A172 (cell line): ENCODE data around the gene CLSTN2. TPM values are rescaled to one million over a fixed set of nuclear protein-coding genes. Genes with fewer than 3 reads are reported as not detected.

Source experiments
- DNase-seq: peaks from one replicate; pipeline ENCODE4 v3.0.0-alpha.2; 2015; ENCODE audit warnings: low spot score
- total RNA-seq: library from RNA; depleted of rRNA; stranded (reverse); fragments of >200 nt; shearing (Covaris generic); gene quantifications from 2 replicates; pipeline ENCODE4 v1.2.3, GENCODE V29; 2014

CLSTN2 gene
- total RNA-seq, 1 experiment from 2014 or later: 1.1 TPM

- DNase-seq: no peak
These were observed 118.1 kb downstream of the CLSTN2 start for GRCh38 chr3:140052771-140053702.

- DNase-seq: no peak
These were observed 118.8 kb downstream of the CLSTN2 start for GRCh38 chr3:140053794-140054193.

GRCh38 chr3:140055092-140055791 is 120.3 kb downstream of the CLSTN2 start:
- DNase-seq: no peak

GRCh38 chr3:140056047-140056446 is 121.1 kb downstream of the CLSTN2 start:
- DNase-seq: no peak

GRCh38 chr3:140061211-140061610 is 126.2 kb downstream of the CLSTN2 start:
- no peak for DNase-seq

- DNase-seq: no peak
These were observed 127.5 kb downstream of the CLSTN2 start for GRCh38 chr3:140062461-140062860.

- no peak for DNase-seq
These were observed 132.5 kb downstream of the CLSTN2 start for GRCh38 chr3:140067487-140067886.

- no peak for DNase-seq
These were observed 133.6 kb downstream of the CLSTN2 start for GRCh38 chr3:140068494-140069017.

GRCh38 chr3:140073278-140074045 is 138.5 kb downstream of the CLSTN2 start:
- DNase-seq: no peak

- no peak for DNase-seq
These were observed 141.6 kb downstream of the CLSTN2 start for GRCh38 chr3:140076552-140076951.

GRCh38 chr3:140077406-140077805 is 142.4 kb downstream of the CLSTN2 start:
- no peak for DNase-seq

GRCh38 chr3:140078343-140078742 is 143.4 kb downstream of the CLSTN2 start:
- DNase-seq: no peak

GRCh38 chr3:140078940-140079339 is 144.0 kb downstream of the CLSTN2 start:
- DNase-seq: no peak

- DNase-seq: peak; percentile 17
These were observed 146.9 kb downstream of the CLSTN2 start for GRCh38 chr3:140081887-140082286.

GRCh38 chr3:140085001-140085400 is 150.0 kb downstream of the CLSTN2 start:
- DNase-seq: no peak

- no peak for DNase-seq
These were observed 151.7 kb downstream of the CLSTN2 start for GRCh38 chr3:140086642-140087041.

GRCh38 chr3:140088058-140088457 is 153.1 kb downstream of the CLSTN2 start:
- DNase-seq: no peak

- DNase-seq: no peak
These were observed 153.5 kb downstream of the CLSTN2 start for GRCh38 chr3:140088513-140088912.

- DNase-seq: no peak
These were observed 154.6 kb downstream of the CLSTN2 start for GRCh38 chr3:140089403-140090072.

- DNase-seq: peak; percentile 66
These were observed 156.2 kb downstream of the CLSTN2 start for GRCh38 chr3:140091143-140091542.

GRCh38 chr3:140092848-140093536 is 158.0 kb downstream of the CLSTN2 start:
- DNase-seq: no peak
